ENCODE results near the gene IVL. TPM values are rescaled to one million over a fixed set of nuclear protein-coding genes. Genes with fewer than 3 reads are reported as not detected.

The IVL gene
- total RNA-seq, 1 experiment from 2014 or later = not detected

DNA sequence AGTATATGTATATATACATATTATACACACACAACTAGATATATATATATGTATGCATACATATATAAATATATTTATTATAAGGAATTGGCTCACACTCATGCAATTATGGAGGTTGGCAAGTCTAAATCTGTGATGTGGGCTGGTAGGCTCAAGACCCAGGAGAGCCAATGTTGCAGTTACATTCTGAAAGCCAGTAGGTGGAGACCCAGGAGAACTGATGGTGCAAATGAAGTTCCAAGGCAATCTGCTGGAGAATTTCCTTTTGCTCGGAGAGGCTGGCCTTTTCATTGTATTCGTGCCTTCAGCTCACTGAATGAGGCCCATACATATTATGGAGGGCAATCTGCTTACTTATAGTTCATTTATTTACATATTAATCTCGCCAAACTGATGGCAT is 9.4 kb downstream of the IVL start:
- Histone ChIP-seq H3K27ac (ENCODE audit: low read length) (no peak overlapping the region), H3K9me3 (ENCODE audit: control insufficient read depth, insufficient read depth, low read depth, low read length) (no peaks in the 10 kb centered on the region), H3K36me3 (ENCODE audit: control insufficient read depth, insufficient read depth, low read length) (no peaks in the 10 kb centered on the region), H3K4me3 (ENCODE audit: low read depth in 2 of 2, low read length in 2 of 2) (no peak overlapping the region), H3K4me1 (ENCODE audit: control insufficient read depth, insufficient read depth, low read length) (no peaks in the 10 kb centered on the region), H3K27me3 (ENCODE audit: control insufficient read depth, insufficient read depth, low read length) (no peaks in the 10 kb centered on the region)
- no peak for ATAC-seq
- DNase-seq (ENCODE audit: low read depth, low spot score) = no peak
- intact Hi-C loops (cut with micrococcal nuclease; ENCODE audit: unreplicated experiment) = loop anchor here (5.0 kb wide), 1 partner anchor 275 kb away; no protein-coding TSS in a partner anchor
- POLR2A ChIA-PET = no interaction called here
- in situ Hi-C loops (cut with HindIII; ENCODE audit: low pct_unique_long_range_greater_than_20kb, low sequenced_read_pairs) = no loop called here
- no TSS peak for BruUV-seq (replicated peaks)
- no peak for TF ChIP-seq TCF7L2 (IDR thresholded peaks at IDR 0.05; ENCODE audit: low read depth, low read length)
- TF ChIP-seq, protein P1, sequence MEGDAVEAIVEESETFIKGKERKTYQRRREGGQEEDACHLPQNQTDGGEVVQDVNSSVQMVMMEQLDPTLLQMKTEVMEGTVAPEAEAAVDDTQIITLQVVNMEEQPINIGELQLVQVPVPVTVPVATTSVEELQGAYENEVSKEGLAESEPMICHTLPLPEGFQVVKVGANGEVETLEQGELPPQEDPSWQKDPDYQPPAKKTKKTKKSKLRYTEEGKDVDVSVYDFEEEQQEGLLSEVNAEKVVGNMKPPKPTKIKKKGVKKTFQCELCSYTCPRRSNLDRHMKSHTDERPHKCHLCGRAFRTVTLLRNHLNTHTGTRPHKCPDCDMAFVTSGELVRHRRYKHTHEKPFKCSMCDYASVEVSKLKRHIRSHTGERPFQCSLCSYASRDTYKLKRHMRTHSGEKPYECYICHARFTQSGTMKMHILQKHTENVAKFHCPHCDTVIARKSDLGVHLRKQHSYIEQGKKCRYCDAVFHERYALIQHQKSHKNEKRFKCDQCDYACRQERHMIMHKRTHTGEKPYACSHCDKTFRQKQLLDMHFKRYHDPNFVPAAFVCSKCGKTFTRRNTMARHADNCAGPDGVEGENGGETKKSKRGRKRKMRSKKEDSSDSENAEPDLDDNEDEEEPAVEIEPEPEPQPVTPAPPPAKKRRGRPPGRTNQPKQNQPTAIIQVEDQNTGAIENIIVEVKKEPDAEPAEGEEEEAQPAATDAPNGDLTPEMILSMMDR (IDR thresholded peaks at IDR 0.05) = peak; percentile 46
- CTCF ChIA-PET = interaction anchor here (0.7 kb wide), 1 partner anchor 58 kb away, joined by 9 read pairs; no protein-coding TSS in a partner anchor

DNA sequence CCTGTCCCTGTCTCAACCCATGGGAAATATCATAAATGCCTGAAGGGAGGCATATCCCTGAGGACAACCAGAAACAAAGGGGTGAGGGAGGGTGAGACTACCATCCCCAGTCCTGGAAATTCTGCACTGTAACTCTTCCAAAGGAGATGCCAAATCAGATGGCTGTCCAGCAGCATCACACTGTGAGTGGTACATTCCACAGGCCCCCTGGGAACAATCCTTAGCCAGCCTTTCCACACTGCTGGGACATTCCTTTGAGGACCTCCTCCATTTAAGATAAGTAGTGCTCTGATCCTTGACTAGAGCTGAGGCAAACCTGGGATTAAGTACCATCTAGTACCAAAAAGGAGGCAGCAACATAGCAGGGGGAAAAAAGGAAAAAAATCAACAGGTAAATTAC is 10.7 kb downstream of the IVL start:
- Histone ChIP-seq H3K27ac (ENCODE audit: low read length) (no peak overlapping the region), H3K4me1 (ENCODE audit: control insufficient read depth, insufficient read depth, low read length) (no peaks in the 10 kb centered on the region), H3K27me3 (ENCODE audit: control insufficient read depth, insufficient read depth, low read length) (no peaks in the 10 kb centered on the region), H3K4me3 (ENCODE audit: low read depth in 2 of 2, low read length in 2 of 2) (no peak overlapping the region), H3K36me3 (ENCODE audit: control insufficient read depth, insufficient read depth, low read length) (no peaks in the 10 kb centered on the region), H3K9me3 (ENCODE audit: control insufficient read depth, insufficient read depth, low read depth, low read length) (no peaks in the 10 kb centered on the region)
- CTCF ChIA-PET = no interaction called here
- TF ChIP-seq TCF7L2 (IDR thresholded peaks at IDR 0.05; ENCODE audit: low read depth, low read length) (no peak), SIN3A (IDR thresholded peaks at IDR 0.05; ENCODE audit: borderline replicate concordance, insufficient read depth, low read depth, low read length) (no peak), POLR2AphosphoS5 (IDR thresholded peaks at IDR 0.05; ENCODE audit: low read depth, low read length) (no peak)
- TF ChIP-seq, protein P1 (IDR thresholded peaks at IDR 0.05) = no peak
- TF ChIP-seq, protein P2, sequence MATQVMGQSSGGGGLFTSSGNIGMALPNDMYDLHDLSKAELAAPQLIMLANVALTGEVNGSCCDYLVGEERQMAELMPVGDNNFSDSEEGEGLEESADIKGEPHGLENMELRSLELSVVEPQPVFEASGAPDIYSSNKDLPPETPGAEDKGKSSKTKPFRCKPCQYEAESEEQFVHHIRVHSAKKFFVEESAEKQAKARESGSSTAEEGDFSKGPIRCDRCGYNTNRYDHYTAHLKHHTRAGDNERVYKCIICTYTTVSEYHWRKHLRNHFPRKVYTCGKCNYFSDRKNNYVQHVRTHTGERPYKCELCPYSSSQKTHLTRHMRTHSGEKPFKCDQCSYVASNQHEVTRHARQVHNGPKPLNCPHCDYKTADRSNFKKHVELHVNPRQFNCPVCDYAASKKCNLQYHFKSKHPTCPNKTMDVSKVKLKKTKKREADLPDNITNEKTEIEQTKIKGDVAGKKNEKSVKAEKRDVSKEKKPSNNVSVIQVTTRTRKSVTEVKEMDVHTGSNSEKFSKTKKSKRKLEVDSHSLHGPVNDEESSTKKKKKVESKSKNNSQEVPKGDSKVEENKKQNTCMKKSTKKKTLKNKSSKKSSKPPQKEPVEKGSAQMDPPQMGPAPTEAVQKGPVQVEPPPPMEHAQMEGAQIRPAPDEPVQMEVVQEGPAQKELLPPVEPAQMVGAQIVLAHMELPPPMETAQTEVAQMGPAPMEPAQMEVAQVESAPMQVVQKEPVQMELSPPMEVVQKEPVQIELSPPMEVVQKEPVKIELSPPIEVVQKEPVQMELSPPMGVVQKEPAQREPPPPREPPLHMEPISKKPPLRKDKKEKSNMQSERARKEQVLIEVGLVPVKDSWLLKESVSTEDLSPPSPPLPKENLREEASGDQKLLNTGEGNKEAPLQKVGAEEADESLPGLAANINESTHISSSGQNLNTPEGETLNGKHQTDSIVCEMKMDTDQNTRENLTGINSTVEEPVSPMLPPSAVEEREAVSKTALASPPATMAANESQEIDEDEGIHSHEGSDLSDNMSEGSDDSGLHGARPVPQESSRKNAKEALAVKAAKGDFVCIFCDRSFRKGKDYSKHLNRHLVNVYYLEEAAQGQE (IDR thresholded peaks at IDR 0.05; ENCODE audit: insufficient read depth in 1 of 2, low read depth in 2 of 2, low read length in 1 of 2) = no peak
- no TSS peak for BruUV-seq (replicated peaks)
- no peak for DNase-seq (ENCODE audit: low read depth, low spot score)
- intact Hi-C loops (cut with micrococcal nuclease; ENCODE audit: unreplicated experiment) = loop anchor here (5.0 kb wide), 1 partner anchor 273 kb away; no protein-coding TSS in a partner anchor
- in situ Hi-C loops (cut with HindIII; ENCODE audit: low pct_unique_long_range_greater_than_20kb, low sequenced_read_pairs) = no loop called here
- POLR2A ChIA-PET = no interaction called here
- ATAC-seq = no peak

Data from Panc1 (cell line).